ENCODE measurements around the gene EPS8L1. TPM values are rescaled to one million over a fixed set of nuclear protein-coding genes. Genes with fewer than 3 reads are reported as not detected.

Gene EPS8L1
- polyA plus RNA-seq, 1 donor from 2014 or later: 25.5 TPM

DNA sequence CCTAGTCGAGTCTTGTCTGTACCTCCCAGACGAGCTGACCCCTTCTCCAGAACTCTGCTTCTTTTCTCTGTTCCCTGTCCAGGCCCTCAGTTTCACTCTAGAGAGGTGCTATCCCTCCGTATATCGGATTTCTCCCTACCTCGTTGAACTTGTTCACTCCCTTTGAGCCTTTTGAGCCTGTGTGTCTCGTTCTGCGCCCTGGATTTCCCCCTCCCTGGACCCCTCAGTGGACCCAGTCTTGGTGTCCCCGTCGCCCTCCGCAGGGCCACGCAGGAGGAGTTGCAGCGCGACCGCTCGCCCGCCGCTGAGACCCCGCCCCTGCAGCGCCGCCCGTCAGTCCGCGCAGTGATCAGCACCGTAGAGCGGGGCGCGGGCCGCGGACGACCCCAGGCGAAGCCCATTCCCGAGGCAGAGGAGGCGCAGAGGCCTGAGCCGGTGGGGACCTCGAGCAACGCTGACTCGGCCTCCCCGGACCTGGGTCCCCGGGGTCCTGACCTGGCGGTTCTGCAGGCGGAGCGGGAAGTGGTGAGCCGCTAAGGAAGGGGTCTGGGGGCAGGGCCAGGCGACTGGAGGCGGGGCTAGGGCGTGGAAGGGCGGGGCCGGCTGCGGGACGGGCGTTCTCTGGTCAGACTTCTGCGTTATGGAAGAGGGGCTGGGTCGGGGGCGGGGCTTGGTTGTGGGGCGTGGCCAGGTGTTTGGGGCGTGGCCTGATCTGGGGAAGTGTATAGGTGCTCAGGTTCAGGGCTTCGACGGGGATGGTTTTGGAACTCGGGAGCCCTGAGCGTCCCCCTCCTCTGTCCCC lies 5.5 kb downstream of the EPS8L1 start:
- Histone ChIP-seq H3K9me2 (ENCODE audit: insufficient read depth, low read length) (no peaks in the 10 kb centered on the region), H3K4me3 (ENCODE audit: low read length) (peak overlapping the region; percentile 59), H3K9ac (ENCODE audit: low read length) (no peak overlapping the region), H2AFZ (ENCODE audit: low read depth, low read length) (no peak overlapping the region), H3K4me2 (ENCODE audit: low read length) (no peak overlapping the region), H3K9me3 (ENCODE audit: low read length) (no peaks in the 10 kb centered on the region), H3K79me2 (replicated peaks; ENCODE audit: insufficient read depth, low read length) (peaks cover 3% of the 10 kb centered on the region), H3F3A (ENCODE audit: insufficient read depth, low read length, poor library complexity, severe bottlenecking) (no peaks in the 10 kb centered on the region), H3K27ac (ENCODE audit: low read length) (no peak overlapping the region), H3K27me3 (ENCODE audit: insufficient read depth, low read depth, low read length) (peaks cover 47% of the 10 kb centered on the region), H4K20me1 (ENCODE audit: insufficient read depth) (no peaks in the 10 kb centered on the region), H3K36me3 (ENCODE audit: insufficient read depth, low read length) (no peaks in the 10 kb centered on the region)
- TF ChIP-seq TAF1 (IDR thresholded peaks at IDR 0.05; ENCODE audit: low read depth): no peak

DNA sequence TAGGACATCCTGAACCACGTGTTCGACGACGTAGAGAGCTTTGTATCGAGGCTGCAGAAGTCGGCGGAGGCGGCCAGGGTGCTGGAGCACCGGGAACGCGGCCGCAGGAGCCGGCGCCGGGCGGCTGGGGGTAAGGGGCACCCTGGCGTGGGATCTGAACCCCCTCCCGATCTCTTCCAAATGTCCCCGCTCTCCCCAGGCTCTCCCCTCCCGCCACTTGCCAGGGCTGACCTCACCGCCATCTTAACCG lies 6.0 kb downstream of the EPS8L1 start:
- Histone ChIP-seq H2AFZ (ENCODE audit: low read depth, low read length) (no peak overlapping the region), H3K9ac (ENCODE audit: low read length) (no peak overlapping the region)

More for the DNA sequence above, 6.0 kb downstream of the EPS8L1 start:
- H3K79me2 ChIP-seq (replicated peaks; ENCODE audit: insufficient read depth, low read length): peaks cover 3% of the 10 kb centered on the region
- H3K27me3 ChIP-seq (ENCODE audit: insufficient read depth, low read depth, low read length): peaks cover 41% of the 10 kb centered on the region
- peak overlapping the region; percentile 59 for H3K4me3 ChIP-seq (ENCODE audit: low read length)
- H3F3A ChIP-seq (ENCODE audit: insufficient read depth, low read length, poor library complexity, severe bottlenecking): no peaks in the 10 kb centered on the region
- H3K9me2 ChIP-seq (ENCODE audit: insufficient read depth, low read length): no peaks in the 10 kb centered on the region
- no peaks in the 10 kb centered on the region for H3K36me3 ChIP-seq (ENCODE audit: insufficient read depth, low read length)
- H3K9me3 ChIP-seq (ENCODE audit: low read length): no peaks in the 10 kb centered on the region
- no peaks in the 10 kb centered on the region for H4K20me1 ChIP-seq (ENCODE audit: insufficient read depth)
- no peak for TF ChIP-seq TAF1 (IDR thresholded peaks at IDR 0.05; ENCODE audit: low read depth)
- no peak for TF ChIP-seq MXI1 (conservative IDR thresholded peaks at IDR 0.05; ENCODE audit: poor library complexity, severe bottlenecking)
- TF ChIP-seq, protein P1, sequence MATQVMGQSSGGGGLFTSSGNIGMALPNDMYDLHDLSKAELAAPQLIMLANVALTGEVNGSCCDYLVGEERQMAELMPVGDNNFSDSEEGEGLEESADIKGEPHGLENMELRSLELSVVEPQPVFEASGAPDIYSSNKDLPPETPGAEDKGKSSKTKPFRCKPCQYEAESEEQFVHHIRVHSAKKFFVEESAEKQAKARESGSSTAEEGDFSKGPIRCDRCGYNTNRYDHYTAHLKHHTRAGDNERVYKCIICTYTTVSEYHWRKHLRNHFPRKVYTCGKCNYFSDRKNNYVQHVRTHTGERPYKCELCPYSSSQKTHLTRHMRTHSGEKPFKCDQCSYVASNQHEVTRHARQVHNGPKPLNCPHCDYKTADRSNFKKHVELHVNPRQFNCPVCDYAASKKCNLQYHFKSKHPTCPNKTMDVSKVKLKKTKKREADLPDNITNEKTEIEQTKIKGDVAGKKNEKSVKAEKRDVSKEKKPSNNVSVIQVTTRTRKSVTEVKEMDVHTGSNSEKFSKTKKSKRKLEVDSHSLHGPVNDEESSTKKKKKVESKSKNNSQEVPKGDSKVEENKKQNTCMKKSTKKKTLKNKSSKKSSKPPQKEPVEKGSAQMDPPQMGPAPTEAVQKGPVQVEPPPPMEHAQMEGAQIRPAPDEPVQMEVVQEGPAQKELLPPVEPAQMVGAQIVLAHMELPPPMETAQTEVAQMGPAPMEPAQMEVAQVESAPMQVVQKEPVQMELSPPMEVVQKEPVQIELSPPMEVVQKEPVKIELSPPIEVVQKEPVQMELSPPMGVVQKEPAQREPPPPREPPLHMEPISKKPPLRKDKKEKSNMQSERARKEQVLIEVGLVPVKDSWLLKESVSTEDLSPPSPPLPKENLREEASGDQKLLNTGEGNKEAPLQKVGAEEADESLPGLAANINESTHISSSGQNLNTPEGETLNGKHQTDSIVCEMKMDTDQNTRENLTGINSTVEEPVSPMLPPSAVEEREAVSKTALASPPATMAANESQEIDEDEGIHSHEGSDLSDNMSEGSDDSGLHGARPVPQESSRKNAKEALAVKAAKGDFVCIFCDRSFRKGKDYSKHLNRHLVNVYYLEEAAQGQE (IDR thresholded peaks at IDR 0.05; ENCODE audit: borderline replicate concordance): no peak
- TF ChIP-seq SMC3 (conservative IDR thresholded peaks at IDR 0.05; ENCODE audit: poor library complexity): no peak
- TF ChIP-seq, protein P2, sequence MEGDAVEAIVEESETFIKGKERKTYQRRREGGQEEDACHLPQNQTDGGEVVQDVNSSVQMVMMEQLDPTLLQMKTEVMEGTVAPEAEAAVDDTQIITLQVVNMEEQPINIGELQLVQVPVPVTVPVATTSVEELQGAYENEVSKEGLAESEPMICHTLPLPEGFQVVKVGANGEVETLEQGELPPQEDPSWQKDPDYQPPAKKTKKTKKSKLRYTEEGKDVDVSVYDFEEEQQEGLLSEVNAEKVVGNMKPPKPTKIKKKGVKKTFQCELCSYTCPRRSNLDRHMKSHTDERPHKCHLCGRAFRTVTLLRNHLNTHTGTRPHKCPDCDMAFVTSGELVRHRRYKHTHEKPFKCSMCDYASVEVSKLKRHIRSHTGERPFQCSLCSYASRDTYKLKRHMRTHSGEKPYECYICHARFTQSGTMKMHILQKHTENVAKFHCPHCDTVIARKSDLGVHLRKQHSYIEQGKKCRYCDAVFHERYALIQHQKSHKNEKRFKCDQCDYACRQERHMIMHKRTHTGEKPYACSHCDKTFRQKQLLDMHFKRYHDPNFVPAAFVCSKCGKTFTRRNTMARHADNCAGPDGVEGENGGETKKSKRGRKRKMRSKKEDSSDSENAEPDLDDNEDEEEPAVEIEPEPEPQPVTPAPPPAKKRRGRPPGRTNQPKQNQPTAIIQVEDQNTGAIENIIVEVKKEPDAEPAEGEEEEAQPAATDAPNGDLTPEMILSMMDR (IDR thresholded peaks at IDR 0.05; ENCODE audit: poor library complexity, severe bottlenecking): no peak
- no peak overlapping the region for H3K4me2 ChIP-seq (ENCODE audit: low read length)
- no peak overlapping the region for H3K27ac ChIP-seq (ENCODE audit: low read length)
